HepG2 (cell line): Measurements from ENCODE around the gene NLGN2. TPM values are rescaled to one million over a fixed set of nuclear protein-coding genes. Genes with fewer than 3 reads are reported as not detected.

Source experiments
- KAT8 ChIP-seq: IDR thresholded peaks from 2 replicates; pipeline ENCODE4 v1.6.1; 2016; ENCODE audit warnings: missing genetic modification reagents, missing compliant biosample characterization
- MLLT10 ChIP-seq: sonication (generic); formaldehyde crosslinking; IDR thresholded peaks from 2 replicates; pipeline ENCODE4 v1.4.0; 2020; ENCODE audit warnings: missing genetic modification reagents
- SCMH1 ChIP-seq: sonication (generic); formaldehyde crosslinking; IDR thresholded peaks from 2 replicates; pipeline ENCODE4 v1.9.0; 2021; ENCODE audit warnings: missing genetic modification reagents, mild to moderate bottlenecking, borderline replicate concordance
- SRSF9 ChIP-seq: fragments of 200-400 bp; formaldehyde crosslinking; IDR thresholded peaks from 2 replicates; pipeline ENCODE4 v1.6.1; 2018; ENCODE audit warnings: borderline replicate concordance, mild to moderate bottlenecking, low read depth, low read length; ENCODE audit not compliant: insufficient read depth, poor library complexity, severe bottlenecking
- TBX3 ChIP-seq: fragments of 450-650 bp; IDR thresholded peaks from 2 replicates; pipeline ENCODE4 v1.6.1; 2017; ENCODE audit warnings: antibody characterized with exemption, mild to moderate bottlenecking, inconsistent platforms, borderline replicate concordance
- YEATS4 ChIP-seq: sonication (generic); formaldehyde crosslinking; IDR thresholded peaks from 2 replicates; pipeline ENCODE4 v1.4.0; 2020; ENCODE audit warnings: missing genetic modification reagents, borderline replicate concordance
- ZBTB40 ChIP-seq, 2 experiments: fragments of 450-650 bp in 1 of 2; sonication (generic) in 1 of 2; formaldehyde crosslinking in 1 of 2; IDR thresholded peaks; 2 replicates each; pipeline versions ENCODE4 v1.6.1 to v1.8.0; 2016 to 2022; ENCODE audit warnings: antibody characterized with exemption in 1 of 2, mild to moderate bottlenecking in 1 of 2, missing genetic modification reagents in 1 of 2
- ZHX1 ChIP-seq: sonication (generic); formaldehyde crosslinking; IDR thresholded peaks from 2 replicates; pipeline ENCODE4 v1.8.1; 2022; ENCODE audit warnings: low read depth, mild to moderate bottlenecking, missing genetic modification reagents
- ZNF3 ChIP-seq: IDR thresholded peaks from 2 replicates; pipeline ENCODE4 v1.7.0; 2017; ENCODE audit warnings: inconsistent platforms
- ZNF383 ChIP-seq: sonication (generic); formaldehyde crosslinking; IDR thresholded peaks from 2 replicates; pipeline ENCODE4 v1.4.0; 2020; ENCODE audit warnings: missing genetic modification reagents, mild to moderate bottlenecking, borderline replicate concordance
- ZNF7 ChIP-seq: IDR thresholded peaks from 2 replicates; pipeline ENCODE4 v1.6.1; 2016; ENCODE audit warnings: missing biosample characterization, missing genetic modification reagents
- ZSCAN5A ChIP-seq: sonication (generic); formaldehyde crosslinking; IDR thresholded peaks from 2 replicates; pipeline ENCODE4 v1.8.0; 2022; ENCODE audit warnings: mild to moderate bottlenecking, missing genetic modification reagents, borderline replicate concordance
- polyA plus RNA-seq, 8 experiments: library from polyadenylated mRNA; depleted of rRNA in 3 of 8; stranded (reverse) in 7 of 8; unstranded in 1 of 8; fragments of >200 nt; fragmentation: Illumina TruSeq in 4 of 8; extraction: Trizol in 4 of 8; gene quantifications; 2 replicates each; pipeline versions ENCODE4 v1.2.1 to v1.2.3, GENCODE V29; 2011 to 2016; ENCODE audit warnings: low read depth in 4 of 8, missing spikeins in 1 of 8, mixed read lengths in 1 of 8; ENCODE audit not compliant: insufficient read depth in 1 of 8
- total RNA-seq, 5 experiments: library from RNA; depleted of rRNA; stranded (reverse); fragments of >200 nt; fragmentation: Illumina TruSeq; extraction: Trizol; gene quantifications; 2 replicates each; pipeline ENCODE4 v1.2.3, GENCODE V29; 2016; ENCODE audit warnings: low read depth in 1 of 5

Gene NLGN2
- total and polyA plus RNA-seq, 2 of the 13 experiments (the other 11 are each of a cell fraction or from before 2014, with no cell fraction given), result 1.9 to 11.0 TPM

- no peak for TF ChIP-seq ZBTB40 (IDR thresholded peaks at IDR 0.05)
- no peak for TF ChIP-seq ZBTB40 (CRISPR knock-in tag; IDR thresholded peaks at IDR 0.05)
- TF ChIP-seq ZHX1, result no peak
- TF ChIP-seq MLLT10 (CRISPR knock-in tag), result no peak
- no peak for TF ChIP-seq ZNF7 (CRISPR knock-in tag)
- TF ChIP-seq ZNF383 (CRISPR knock-in tag), result no peak
- TF ChIP-seq KAT8, result no peak
- TF ChIP-seq SRSF9, result no peak
- TF ChIP-seq ZNF3, result no peak
- TF ChIP-seq SCMH1 (CRISPR knock-in tag), result no peak
- no peak for TF ChIP-seq TBX3
- TF ChIP-seq ZSCAN5A (CRISPR knock-in tag), result no peak
- no peak for TF ChIP-seq YEATS4 (CRISPR knock-in tag)
- TF ChIP-seq, all 625 proteins: peak for 21
These were observed 4.0 kb upstream of the NLGN2 start (continued) for GRCh38 chr17:7403727-7403976.
